GM21526 (cell line): Measurements from ENCODE around the gene DDX59.

Experiments
- ATAC-seq: cut with Tn5 transposase; IDR thresholded peaks from one replicate; pipeline ENCODE4 v1.9.1; 2021; ENCODE audit warnings: moderate library complexity; ENCODE audit not compliant: unreplicated experiment, low FRiP score

Gene DDX59

DNA sequence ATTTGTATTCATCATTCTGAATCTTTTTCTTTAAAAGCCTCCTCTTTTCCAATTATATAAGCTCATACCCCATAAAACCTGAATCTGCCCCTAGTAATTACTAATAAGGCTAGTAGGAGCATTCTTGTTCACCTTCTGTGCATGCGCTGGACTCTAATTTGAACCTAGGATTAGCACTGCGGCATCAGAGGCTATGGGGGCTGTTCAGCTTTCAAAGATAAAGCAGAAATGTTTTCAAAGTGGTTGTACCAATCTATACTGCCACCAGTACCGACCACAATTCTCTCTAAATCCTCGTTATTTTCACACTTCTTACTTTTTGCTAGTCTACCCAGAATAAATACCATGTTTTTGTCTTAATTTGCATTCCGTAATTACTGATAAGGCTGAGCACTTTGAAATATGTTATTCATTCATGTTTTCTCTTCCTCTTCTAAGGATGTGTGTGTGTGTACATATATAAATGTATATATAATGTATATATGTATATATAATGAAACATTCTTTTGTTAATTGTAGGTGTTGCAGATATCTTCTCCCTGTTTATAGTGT lies 1.6 kb upstream of the DDX59 start:
- ATAC-seq: no peak

DNA sequence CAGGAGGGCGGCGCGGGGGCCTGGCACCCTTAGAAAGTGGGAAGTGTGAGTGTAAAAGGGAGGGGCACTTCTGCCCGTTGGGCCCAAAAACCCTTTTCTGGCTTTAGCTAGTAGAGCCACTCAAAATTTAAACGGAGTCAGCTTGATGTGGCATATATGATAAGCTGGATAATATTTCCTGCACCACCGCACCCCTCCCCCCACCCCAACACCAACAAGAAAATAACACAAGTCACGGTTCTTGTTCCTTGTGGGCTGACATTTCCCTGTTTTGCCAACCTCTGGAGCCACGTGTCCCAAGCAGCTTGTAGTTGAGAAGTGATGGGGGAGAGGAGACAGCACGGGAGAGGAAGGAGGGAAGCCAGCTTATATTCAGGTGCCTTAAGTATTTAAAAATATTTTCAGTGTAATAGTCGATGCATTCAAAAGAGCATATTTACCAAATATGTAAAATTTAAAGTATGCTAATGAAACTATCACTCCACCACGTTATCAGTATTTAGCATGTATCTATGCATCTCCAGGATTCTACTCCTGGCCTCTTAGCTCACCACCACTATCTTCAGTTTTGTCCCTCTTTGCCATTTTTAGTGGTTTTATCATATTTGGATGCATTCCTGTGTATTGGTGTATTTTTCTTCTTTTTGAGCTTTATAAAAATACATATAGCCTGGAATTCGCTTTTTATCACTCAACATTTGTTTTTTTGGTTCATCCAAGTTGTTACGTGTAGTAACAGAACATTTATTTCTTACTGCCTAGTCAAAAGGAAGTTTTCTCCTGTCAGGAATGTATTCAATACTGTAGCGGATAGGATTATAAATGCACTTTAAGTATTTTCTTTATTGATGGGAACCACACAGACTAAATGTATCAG lies 773 bp upstream of the DDX59 start:
- ATAC-seq: peak; percentile 20

DNA sequence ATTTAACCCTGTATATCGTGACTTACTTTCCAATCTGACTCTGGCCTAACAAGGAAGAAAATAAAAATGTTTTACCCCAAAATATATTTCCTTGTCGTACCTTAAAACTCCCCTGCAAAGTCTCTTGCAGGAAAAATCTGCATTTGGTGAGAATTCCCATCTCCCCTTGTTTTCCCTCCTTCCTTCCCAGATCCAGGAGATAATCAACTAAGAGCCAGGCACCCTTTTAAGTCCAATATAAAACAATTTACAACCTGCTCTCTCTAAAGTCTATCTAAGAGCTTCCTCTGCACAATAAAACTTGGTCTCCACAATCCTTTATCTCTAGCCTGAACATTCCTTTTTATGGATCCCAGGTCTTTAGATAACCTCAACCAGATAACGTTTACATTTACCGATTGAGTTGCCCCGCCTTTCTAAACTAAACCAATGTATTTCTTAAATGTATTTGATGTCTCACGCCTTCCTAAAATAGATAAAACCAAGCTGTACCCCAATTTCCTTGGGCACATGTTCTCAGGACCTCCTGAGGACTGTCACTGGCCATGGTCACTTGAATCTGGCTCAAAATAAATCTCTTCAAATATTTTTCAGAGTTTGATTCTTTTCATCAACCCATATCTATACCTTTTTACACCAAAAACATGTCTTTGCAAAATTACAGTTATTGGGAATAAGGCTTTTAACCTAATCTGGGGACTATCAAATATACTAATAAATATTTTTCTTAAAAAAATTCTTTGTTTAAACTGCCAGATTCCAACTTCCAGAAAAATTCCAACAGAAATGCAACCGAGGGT lies 993 bp downstream of the DDX59 start:
- ATAC-seq: no peak

DNA sequence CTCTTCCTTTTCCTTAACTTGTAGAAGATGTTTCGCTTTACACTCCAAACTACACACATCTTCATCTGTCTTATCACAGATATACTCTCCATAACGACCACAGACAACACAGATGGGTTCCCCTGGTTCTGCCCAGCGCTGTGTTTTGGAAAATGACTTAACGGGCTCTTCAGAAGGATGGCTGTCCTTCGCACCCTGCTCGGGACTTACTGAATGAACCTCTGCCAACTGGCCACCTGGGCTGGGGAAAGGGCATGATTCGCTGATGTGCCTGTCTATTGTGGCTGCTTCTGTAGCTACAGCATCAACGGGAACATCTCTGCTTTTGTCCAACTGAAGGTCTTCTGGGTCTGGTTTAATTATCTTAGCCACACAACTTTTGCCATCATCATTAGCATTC lies 3.4 kb downstream of the DDX59 start:
- ATAC-seq: no peak

DNA sequence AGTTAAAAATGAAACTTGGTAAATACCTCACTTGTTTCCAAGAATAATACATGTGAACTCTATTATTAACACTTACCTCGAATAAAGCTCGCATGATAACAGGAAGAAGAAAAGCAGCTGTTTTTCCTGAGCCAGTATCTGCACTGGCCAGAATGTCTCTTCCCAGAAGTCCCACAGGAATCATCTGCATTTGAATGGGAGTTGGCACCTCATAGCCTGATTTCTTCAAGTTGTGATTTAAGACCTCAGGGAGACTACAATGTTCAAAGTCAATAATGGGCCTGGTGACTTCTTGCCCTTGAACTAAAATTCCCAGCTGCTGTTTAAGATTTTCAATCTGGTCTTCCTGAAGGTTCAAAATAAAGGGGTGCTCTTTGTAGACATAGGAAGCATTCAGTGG lies 3.8 kb downstream of the DDX59 start:
- no peak for ATAC-seq

DNA sequence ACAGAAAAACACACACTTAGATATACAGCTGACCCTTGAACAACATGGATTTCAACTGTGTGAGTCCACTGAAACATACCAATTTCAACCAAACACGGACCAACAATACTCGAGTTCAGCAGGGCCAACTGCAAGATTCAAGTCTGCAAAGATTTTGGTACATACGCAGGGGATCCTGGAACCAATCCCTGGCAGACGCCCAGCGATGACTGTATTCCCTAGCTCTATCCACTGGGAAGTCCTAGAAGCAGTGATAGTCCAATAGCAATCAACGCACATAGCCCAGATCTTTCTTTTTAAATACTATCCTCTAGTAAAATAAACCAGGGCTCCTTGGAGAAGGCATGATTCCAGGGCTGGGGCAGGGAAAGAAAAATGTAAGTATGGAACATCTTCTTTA lies 9.0 kb downstream of the DDX59 start:
- ATAC-seq: no peak

DNA sequence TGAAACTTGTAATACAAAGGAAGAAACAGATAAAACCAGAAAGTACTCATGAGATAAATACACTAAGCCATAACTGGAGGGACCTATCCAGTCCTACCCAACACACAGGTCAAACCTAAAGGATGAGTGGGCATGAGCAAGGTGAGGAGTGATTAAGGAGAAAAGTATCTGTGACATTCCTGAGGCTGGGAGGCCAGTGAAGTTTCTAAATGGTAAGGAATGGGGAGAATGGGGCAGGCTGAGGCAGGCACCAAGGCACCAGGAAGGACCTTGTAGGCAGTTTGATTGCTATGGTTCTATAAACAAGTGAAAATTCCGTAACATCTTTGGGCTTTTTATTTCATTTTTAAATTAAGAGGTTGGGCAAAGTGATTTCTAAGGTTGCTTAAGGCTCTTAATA lies 10.4 kb downstream of the DDX59 start:
- no peak for ATAC-seq

DNA sequence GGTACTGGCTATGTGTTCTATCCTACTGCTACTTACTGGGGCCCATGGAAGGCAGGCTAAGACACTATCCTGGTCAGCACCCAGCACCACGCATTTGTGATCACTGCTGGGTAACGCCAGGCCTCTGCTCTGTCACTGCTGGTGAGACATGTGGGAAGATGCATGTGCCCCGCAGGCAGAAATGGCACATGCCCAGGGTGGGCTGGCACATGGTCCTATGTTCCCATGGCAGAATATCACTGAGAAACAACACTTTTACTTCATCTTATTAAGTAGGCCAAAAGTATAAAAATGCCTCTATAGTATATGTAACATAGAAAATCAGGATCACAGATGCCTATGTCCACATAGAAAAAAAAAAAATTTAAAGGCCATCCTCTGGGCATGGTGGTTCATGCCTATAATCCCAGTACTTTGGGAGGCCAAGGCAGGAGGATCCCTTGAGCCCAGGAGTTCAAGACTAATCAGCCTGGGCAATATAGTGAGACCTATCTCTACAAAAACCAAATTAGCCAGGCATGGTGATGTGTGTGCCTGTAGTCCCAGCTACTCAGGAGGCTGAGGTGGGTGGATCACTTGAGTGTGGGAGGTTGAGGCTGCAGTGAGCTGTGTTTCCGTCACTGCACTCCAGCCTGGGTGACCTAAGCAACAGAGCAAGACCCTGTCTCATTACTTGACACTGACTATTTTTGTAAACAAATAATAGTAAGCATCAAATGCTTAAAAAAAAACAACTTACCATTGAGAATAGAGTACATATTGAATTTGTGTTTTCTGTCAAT lies 11.5 kb downstream of the DDX59 start:
- ATAC-seq: no peak

DNA sequence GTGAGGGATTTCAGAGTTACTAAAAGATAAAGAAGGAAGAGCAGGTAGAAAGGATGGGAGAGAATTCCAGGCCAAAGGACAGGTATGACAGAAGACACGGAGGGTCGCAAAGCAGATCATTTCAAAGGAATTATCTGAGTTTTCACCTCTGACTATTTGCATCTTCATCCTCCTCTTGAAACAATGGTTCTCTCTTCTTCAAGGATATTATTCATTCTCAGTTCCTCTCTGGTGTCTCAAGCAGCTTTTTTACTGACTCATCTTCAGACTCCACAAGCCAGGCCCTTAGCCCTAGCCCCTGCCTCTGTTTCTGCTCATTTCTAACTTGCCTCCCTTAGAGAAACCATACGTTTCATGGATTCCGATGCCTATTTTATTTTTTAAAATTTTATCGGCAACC lies 15.0 kb downstream of the DDX59 start:
- ATAC-seq: peak; percentile 96

DNA sequence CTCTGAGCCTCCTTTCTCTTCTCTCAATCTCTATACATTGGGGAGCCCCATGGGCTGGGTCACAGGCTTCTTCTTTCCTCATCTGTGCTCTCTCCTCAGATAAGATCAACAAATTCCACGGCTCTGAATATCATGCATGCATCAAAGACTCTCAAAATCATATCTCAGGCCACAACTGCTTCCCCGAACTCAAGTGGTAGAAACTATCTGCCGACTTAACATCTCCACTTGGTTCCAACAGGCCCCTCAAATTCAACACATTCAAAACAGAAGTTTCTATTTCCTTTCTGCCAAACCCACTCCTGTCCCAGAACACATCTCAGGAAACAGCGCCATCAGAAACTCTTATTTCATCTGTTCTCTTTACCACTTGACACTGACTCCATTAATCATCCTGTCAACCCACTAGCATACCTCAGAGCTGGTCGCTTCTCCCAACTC lies 16.7 kb downstream of the DDX59 start:
- no peak for ATAC-seq

DNA sequence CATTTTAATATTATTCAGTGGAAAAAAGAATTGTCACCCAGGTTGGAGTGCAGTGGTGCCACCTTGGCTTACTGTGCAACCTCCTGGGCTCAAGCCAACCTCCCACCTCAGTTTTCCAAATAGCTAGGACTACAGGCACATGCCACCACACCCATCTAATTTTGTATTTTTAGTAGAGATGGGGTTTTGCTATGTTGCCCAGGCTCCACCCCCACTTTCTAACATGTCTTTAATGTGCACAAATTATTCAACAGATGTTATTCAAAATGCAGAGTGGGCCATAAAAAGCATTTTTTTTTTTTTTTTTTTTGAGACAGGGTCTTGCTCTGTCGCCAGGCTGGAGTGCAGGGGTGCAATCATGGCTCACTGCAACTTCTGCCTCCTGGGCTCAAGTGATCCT lies 17.3 kb downstream of the DDX59 start:
- ATAC-seq: no peak

DNA sequence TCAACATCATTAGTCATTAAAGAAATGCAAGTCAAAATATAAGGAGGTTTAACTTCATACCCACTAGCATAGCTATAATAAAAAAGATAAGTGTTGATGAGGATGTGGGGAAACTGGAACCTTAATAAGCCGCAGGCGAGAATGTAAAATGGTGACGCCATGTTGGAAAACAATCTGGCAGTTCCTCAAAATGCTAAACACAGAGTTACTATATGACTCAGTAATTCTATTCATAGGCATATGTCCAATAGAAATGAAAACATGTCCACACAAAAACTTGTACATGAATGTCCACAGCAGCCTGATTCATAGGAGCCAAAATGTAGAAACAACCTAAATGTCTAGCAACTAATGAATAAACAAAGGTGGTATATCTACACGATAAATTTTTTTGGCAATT lies 23.2 kb downstream of the DDX59 start:
- no peak for ATAC-seq

DNA sequence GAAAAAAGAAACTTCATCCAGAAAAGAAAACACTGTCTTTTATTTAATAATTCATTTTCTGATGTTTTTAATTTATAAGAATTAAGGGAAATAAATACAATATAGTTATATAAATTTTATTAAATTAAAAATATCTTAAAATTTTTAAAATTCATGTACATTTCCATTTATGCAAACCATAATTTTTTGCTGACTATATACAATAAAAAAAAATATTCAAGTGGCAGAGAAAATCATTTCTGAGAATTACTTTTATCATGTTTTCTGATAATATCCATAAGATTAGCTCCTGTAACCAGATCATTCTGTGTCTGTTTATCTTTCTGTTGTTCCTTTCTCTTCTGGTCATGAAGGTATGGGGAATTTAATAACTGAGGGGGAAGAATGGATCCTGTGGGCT lies 25.7 kb downstream of the DDX59 start:
- no peak for ATAC-seq

DNA sequence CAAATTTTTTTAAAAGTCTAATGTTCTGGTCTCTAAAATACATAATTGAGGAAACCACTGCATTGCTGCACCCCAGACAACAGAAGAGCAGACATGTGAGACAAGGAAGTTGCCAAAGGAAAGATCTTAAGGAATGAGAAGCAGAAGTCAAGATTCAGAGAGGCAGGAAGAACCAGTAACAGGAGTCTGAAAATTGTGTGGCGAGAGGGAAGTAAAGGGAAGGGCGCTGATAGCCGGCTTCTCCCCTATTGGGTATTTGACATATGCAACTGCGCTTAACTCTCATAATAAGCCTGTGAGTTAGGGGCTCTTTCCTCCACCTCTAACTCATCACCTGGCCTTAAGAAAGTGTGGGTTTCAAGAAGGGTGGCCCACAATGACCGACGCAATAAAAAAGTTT lies 27.2 kb downstream of the DDX59 start:
- ATAC-seq: no peak

DNA sequence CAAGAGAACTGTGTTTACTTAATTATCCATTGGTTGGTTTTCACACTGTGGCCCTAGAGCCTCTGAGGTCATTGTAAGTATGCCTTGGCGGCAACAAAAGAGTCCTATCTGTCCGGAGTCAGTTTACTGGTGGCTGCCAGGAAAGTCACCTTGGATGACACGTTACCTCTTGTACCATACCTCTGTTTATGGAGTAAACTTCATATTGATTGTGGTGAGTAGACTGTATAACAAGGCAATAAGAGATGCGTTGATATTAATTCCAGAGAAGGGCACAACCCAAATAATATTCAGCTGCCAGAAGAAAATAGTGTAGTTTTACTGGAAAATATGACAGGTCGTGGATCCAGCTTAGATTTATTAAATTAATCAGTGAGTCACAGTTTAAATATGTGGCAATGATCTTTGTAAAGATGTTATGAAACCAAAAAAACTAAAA lies 28.7 kb downstream of the DDX59 start:
- ATAC-seq: no peak

DNA sequence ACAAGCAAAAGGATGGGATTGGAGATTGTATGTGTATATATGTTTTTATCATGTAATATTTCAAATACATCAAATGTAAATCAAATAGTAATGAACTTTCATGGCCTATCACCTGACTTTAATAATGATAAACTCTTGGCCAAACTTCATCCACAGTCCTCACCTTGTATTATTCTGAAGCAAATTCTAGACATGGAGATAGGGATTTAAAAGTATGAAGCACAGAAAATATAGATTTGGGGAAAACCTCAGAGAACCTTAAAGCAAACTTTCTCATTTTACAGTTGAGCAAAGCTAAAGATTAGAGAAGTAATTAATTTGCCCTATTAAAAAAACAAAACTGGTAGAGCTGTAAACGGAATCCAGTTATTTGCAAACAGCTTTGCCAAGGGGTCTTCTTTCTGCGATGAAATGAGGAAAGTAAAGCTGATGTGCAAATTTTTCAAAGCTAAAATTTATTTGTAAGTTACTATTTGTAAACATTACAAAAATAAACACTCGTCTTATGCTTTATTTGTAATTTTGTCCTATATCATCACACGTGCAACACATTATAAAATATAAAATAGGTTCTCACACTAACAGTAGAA lies 29.2 kb downstream of the DDX59 start:
- ATAC-seq: no peak

DNA sequence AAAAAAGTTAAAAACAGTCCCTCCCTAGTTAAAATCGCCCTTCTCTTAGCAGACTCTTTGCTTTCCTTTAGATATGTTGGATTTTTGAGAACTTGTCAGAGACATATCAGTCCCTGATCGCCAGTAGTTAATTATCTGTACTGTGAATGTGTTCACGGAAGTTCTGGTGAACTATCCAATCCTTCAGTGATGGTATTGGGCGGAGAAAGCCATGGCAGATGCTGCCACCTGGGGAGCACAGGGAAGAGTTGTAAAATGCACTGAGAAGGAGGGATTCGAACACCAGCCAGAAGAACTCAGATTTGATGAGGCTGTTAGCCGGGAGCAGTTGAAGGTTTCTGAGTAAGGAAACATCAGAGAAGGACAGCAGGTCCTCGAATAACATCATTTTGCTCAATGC lies 31.6 kb downstream of the DDX59 start:
- no peak for ATAC-seq

DNA sequence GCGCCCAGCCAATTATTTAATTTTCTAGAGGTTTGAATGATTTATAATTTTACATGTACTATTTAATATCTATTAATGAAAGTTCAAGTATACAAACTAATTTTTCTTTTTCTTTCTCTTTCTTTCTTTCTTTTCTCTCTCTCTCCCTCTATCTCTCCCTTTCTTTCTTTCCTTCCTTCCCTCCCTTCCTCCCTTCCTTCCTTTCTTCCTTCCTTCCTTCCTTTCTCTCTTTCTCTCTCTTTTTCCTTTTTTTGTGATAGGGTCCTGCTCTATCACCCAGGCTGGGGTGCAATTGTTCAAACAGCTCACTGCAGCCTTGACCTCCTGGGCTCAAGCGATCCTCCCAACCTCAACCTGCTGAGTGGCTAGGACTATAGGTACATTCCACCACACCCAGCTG lies 33.0 kb downstream of the DDX59 start:
- no peak for ATAC-seq

DNA sequence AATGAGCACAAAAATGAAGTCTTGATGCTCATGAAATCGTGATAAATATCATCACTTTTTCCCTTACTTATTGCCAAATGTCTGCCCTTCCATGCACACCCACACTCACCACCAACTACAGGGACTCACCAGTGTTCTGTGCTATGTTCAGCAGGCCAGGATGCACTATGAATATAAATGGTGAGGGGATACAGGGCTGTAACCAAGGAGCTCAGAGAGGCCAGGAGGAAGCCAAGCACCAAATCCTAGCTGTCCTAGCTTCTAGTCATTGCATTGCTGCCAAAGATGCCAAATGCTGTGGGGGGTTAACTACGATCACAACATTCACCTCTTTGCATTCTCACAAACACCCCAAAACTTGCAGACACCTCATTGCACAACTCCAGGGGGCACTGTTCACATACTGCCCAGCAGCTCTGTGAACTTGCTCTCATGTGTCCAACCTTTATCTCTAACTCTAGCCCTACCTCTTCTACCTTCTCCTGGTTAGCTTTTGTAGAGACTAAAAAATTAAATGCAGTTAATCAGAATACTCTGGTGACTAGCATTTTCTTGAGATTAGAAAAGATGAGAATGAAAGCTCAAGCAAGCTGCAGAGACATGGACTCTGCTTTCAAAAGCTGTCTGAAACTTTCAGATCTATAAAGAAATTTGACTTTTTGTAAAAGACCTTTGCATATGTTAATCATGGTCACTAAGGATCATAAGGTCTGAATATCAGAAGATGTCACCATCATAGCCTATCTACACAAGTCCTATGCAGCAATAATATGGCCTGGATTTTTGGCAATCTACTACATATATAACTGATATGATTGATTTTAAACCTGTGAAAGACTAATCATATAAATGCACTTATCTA lies 35.2 kb downstream of the DDX59 start:
- ATAC-seq: no peak
